SK-N-SH (cell line): ENCODE results near the gene CFAP221. TPM values are rescaled to one million over a fixed set of nuclear protein-coding genes. Genes with fewer than 3 reads are reported as not detected.

Experiments
- CTCF ChIA-PET: fragments of 300-600, 350-600 bp; formaldehyde crosslinking; extraction: SDS; loops from one replicate; lab custom pipeline; 2021; lab: Yijun Ruan, JAX
- POLR2A ChIA-PET: fragments of 350-600 bp; sonication (Branson Sonifier 250); formaldehyde crosslinking; extraction: SDS; loops from one replicate; lab custom pipeline; 2020; ENCODE audit warnings: antibody characterized with exemption, inconsistent platforms; lab: Yijun Ruan, JAX
- DNase-seq: peaks from one replicate; pipeline ENCODE4 v3.0.0; 2012
- H2AFZ ChIP-seq: fragments of 200-600 bp; sonication (generic); 2 replicates; pipeline ENCODE4 v1.8.1; 2016; ENCODE audit warnings: antibody characterized with exemption, mild to moderate bottlenecking, low read depth
- H3F3A ChIP-seq: fragments of 200-600 bp; sonication (generic); replicated peaks from 2 replicates; pipeline ENCODE3; 2016; ENCODE audit warnings: antibody characterized with exemption, mild to moderate bottlenecking; ENCODE audit not compliant: insufficient read depth
- H3K27ac ChIP-seq, 2 experiments: fragments of 200-500 bp in 1 of 2; fragments of 200-600 bp in 1 of 2; sonication (Bioruptor generic) in 1 of 2; sonication (generic), shearing (Covaris generic) in 1 of 2; 2 replicates each; pipeline versions ENCODE4 v1.5.1 to v1.6.1; 2014 to 2016; ENCODE audit warnings: low read depth in 2 of 2, inconsistent platforms in 1 of 2, low read length in 1 of 2, mild to moderate bottlenecking in 1 of 2, mixed read lengths in 1 of 2
- H3K27me3 ChIP-seq: fragments of 200-600 bp; sonication (generic), shearing (Covaris generic); 2 replicates; pipeline ENCODE4 v1.6.1; 2016; ENCODE audit warnings: mixed run types; ENCODE audit not compliant: insufficient read depth
- H3K36me3 ChIP-seq, 2 experiments: fragments of 200-500 bp in 1 of 2; fragments of 200-600 bp in 1 of 2; sonication (Bioruptor generic) in 1 of 2; sonication (generic) in 1 of 2; replicated peaks in 1 of 2; 2 replicates each; pipeline versions ENCODE3 to v1.5.1; 2014 to 2016; ENCODE audit warnings: low read length in 1 of 2, mild to moderate bottlenecking in 1 of 2; ENCODE audit not compliant: insufficient read depth in 2 of 2, control insufficient read depth in 1 of 2
- H3K4me1 ChIP-seq, 2 experiments: fragments of 200-500 bp in 1 of 2; fragments of 200-600 bp in 1 of 2; sonication (Bioruptor generic) in 1 of 2; sonication (generic), shearing (Covaris generic) in 1 of 2; 2 replicates each; pipeline versions ENCODE4 v1.5.1 to v1.6.1; 2014 to 2016; ENCODE audit warnings: low read depth in 1 of 2, low read length in 1 of 2, mixed run types in 1 of 2; ENCODE audit not compliant: insufficient read depth in 2 of 2, control insufficient read depth in 1 of 2
- H3K4me2 ChIP-seq: fragments of 200-600 bp; sonication (generic), shearing (Covaris generic); 2 replicates; pipeline ENCODE4 v1.6.1; 2017; ENCODE audit warnings: mixed run types
- H3K4me3 ChIP-seq, 2 experiments: fragments of 200-500 bp in 1 of 2; fragments of 200-600 bp in 1 of 2; sonication (Bioruptor generic) in 1 of 2; sonication (generic), shearing (Covaris generic) in 1 of 2; 2 replicates each; pipeline versions ENCODE4 v1.5.1 to v1.8.1; 2014 to 2016; ENCODE audit warnings: low read depth in 2 of 2, inconsistent platforms in 1 of 2, low read length in 1 of 2, mild to moderate bottlenecking in 1 of 2, mixed read lengths in 1 of 2, moderate library complexity in 1 of 2
- H3K79me2 ChIP-seq: fragments of 200-600 bp; sonication (generic); 2 replicates; pipeline ENCODE4 v1.8.1; 2017; ENCODE audit warnings: mild to moderate bottlenecking; ENCODE audit not compliant: insufficient read depth
- H3K9ac ChIP-seq: fragments of 200-600 bp; sonication (generic); 2 replicates; pipeline ENCODE4 v1.6.1; 2017; ENCODE audit warnings: mixed run types
- H3K9me2 ChIP-seq: fragments of 200-600 bp; sonication (generic); 2 replicates; pipeline ENCODE4 v1.6.1; 2017; ENCODE audit warnings: mixed run types
- H3K9me3 ChIP-seq: fragments of 200-600 bp; sonication (generic); 2 replicates; pipeline ENCODE4 v1.6.1; 2017; ENCODE audit warnings: mixed run types, mild to moderate bottlenecking, moderate library complexity
- H4K20me1 ChIP-seq: fragments of 200-600 bp; sonication (generic); 2 replicates; pipeline ENCODE4 v1.6.1; 2017; ENCODE audit warnings: mild to moderate bottlenecking, mixed run types; ENCODE audit not compliant: insufficient read depth
- ELF1 ChIP-seq: IDR thresholded peaks from 2 replicates; pipeline ENCODE4 v1.4.0; 2012
- EZH2phosphoT487 ChIP-seq: fragments of 200-600 bp; sonication (generic); IDR thresholded peaks from 2 replicates; pipeline ENCODE4 v1.6.1; 2017; ENCODE audit warnings: low read depth, mixed run types, mild to moderate bottlenecking, antibody characterized with exemption, moderate library complexity, borderline replicate concordance
- FOSL2 ChIP-seq: IDR thresholded peaks from 2 replicates; pipeline ENCODE4 v1.4.0; 2012; ENCODE audit warnings: low read depth, mild to moderate bottlenecking, moderate library complexity, borderline replicate concordance
- FOXM1 ChIP-seq: IDR thresholded peaks from 2 replicates; pipeline ENCODE4 v1.4.0; 2012; ENCODE audit warnings: low read depth, mild to moderate bottlenecking
- GABPA ChIP-seq: IDR thresholded peaks from 2 replicates; pipeline ENCODE4 v1.4.0; 2012; ENCODE audit warnings: low read depth, mild to moderate bottlenecking
- JUND ChIP-seq: IDR thresholded peaks from 2 replicates; pipeline ENCODE4 v1.4.0; 2012
- NFIC ChIP-seq: IDR thresholded peaks from 2 replicates; pipeline ENCODE4 v1.4.0; 2012; ENCODE audit warnings: borderline replicate concordance
- RAD21 ChIP-seq: IDR thresholded peaks from 2 replicates; pipeline ENCODE4 v1.6.1; 2012; ENCODE audit warnings: mild to moderate bottlenecking, low read length
- RCOR1 ChIP-seq: fragments of 150-350 bp; IDR thresholded peaks from 2 replicates; pipeline ENCODE4 v1.6.1; 2017; ENCODE audit warnings: antibody characterized with exemption, low read length
- RXRA ChIP-seq: IDR thresholded peaks from 2 replicates; pipeline ENCODE4 v1.4.0; 2012; ENCODE audit warnings: low read depth, mild to moderate bottlenecking, borderline replicate concordance
- SMC3 ChIP-seq: IDR thresholded peaks from 2 replicates; pipeline ENCODE4 v1.6.1; 2012; ENCODE audit warnings: low read depth, low read length, improper control_type of control experiment
- TAF1 ChIP-seq: IDR thresholded peaks from 2 replicates; pipeline ENCODE4 v1.6.1; 2012; ENCODE audit warnings: low read depth, mild to moderate bottlenecking, low read length, moderate library complexity, borderline replicate concordance
- TCF12 ChIP-seq: IDR thresholded peaks from 2 replicates; pipeline ENCODE4 v1.4.0; 2012
- TEAD4 ChIP-seq: IDR thresholded peaks from 2 replicates; pipeline ENCODE4 v1.4.0; 2012; ENCODE audit warnings: mild to moderate bottlenecking, borderline replicate concordance; ENCODE audit not compliant: insufficient read depth
- WGBS: methylation state at CpG from one replicate; pipeline ENCODE4 v1.1.6; 2017; ENCODE audit warnings: low lambda C conversion rate; 5-methylcytosine and 5-hydroxymethylcytosine counted together
- polyA plus RNA-seq, 3 experiments: library from polyadenylated mRNA; depleted of rRNA; stranded (reverse); fragments of >200 nt; gene quantifications; 2 replicates each; pipeline ENCODE4 v1.2.3, GENCODE V29; 2012
- TF ChIP-seq, protein P1 (sequence below): fragments of 150-350 bp; IDR thresholded peaks from 2 replicates; pipeline ENCODE4 v1.6.1; 2017; ENCODE audit warnings: antibody characterized with exemption, low read length, low read depth, borderline replicate concordance
- TF ChIP-seq, protein P2 (sequence below): IDR thresholded peaks from 2 replicates; pipeline ENCODE4 v1.4.0; 2012; ENCODE audit warnings: low read depth, borderline replicate concordance
- TF ChIP-seq, protein P3 (sequence below): IDR thresholded peaks from 2 replicates; pipeline ENCODE4 v1.6.1; 2012; ENCODE audit warnings: mild to moderate bottlenecking, low read depth, low read length, moderate library complexity
- TF ChIP-seq, protein P4 (sequence below): fragments of 150-350 bp; IDR thresholded peaks from 2 replicates; pipeline ENCODE4 v1.6.1; 2016; ENCODE audit warnings: mild to moderate bottlenecking, low read depth, low read length

Gene CFAP221
- polyA plus RNA-seq, 1 of the 3 experiments (the other 2 are of a cell fraction): 0.12 TPM

DNA sequence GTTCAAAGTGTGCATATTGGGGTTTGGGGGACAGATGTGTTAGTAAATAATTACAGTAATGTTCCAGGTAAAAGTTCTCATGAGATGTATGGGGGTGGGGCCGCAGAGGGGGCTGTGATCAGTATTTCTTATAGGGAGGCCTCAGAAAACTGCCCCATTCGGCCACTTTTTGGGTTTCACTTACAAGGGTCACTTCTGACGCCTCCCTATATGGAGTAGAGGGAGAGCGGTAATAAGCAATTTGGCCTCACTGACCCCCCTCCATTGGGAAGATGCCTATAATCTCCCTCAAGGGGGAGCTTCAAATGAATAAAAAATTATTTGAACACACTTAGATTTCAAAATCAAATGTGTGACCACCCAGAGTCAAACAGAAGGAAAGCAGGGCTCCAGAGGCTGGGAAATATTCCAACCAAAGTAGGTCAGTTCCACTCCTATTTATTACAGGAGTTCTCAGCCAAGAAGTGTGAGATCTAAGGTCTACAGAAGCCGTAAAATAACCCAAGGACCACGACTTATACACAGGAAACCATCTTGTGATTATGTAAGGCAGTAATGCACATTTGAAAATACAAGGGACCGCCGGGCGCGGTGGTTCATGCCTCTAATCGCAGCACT lies 22.7 kb upstream of the CFAP221 start:
- Histone ChIP-seq H3K9ac (no peak overlapping the region), H3K27me3 (peaks cover 29% of the 10 kb centered on the region), H3K36me3 (no peaks in the 10 kb centered on the region), H3K4me1 (peaks cover 0 to 4% of the 10 kb centered on the region in 2 experiments; a peak in 2 of 4 replicates), H3F3A (no peaks in the 10 kb centered on the region), H3K4me2 (no peak overlapping the region), H3K27ac (no peak overlapping the region), H3K79me2 (no peaks in the 10 kb centered on the region), H2AFZ (no peak overlapping the region), H3K4me3 (no peak overlapping the region), H4K20me1 (no peaks in the 10 kb centered on the region), H3K9me2 (no peaks in the 10 kb centered on the region), H3K9me3 (no peaks in the 10 kb centered on the region)
- 73% methylated on average over 11 of the region's 11 CpGs for WGBS
- POLR2A ChIA-PET: no interaction called here
- no peak for DNase-seq
- no peak for TF ChIP-seq RXRA
- TF ChIP-seq, protein P1, sequence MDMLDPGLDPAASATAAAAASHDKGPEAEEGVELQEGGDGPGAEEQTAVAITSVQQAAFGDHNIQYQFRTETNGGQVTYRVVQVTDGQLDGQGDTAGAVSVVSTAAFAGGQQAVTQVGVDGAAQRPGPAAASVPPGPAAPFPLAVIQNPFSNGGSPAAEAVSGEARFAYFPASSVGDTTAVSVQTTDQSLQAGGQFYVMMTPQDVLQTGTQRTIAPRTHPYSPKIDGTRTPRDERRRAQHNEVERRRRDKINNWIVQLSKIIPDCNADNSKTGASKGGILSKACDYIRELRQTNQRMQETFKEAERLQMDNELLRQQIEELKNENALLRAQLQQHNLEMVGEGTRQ: no peak
- TF ChIP-seq, protein P2, sequence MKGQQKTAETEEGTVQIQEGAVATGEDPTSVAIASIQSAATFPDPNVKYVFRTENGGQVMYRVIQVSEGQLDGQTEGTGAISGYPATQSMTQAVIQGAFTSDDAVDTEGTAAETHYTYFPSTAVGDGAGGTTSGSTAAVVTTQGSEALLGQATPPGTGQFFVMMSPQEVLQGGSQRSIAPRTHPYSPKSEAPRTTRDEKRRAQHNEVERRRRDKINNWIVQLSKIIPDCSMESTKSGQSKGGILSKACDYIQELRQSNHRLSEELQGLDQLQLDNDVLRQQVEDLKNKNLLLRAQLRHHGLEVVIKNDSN: no peak
- TF ChIP-seq SMC3: no peak
- TF ChIP-seq TEAD4: no peak
- TF ChIP-seq ELF1: no peak
- TF ChIP-seq TCF12: no peak
- TF ChIP-seq FOSL2: no peak
- TF ChIP-seq, protein P3, sequence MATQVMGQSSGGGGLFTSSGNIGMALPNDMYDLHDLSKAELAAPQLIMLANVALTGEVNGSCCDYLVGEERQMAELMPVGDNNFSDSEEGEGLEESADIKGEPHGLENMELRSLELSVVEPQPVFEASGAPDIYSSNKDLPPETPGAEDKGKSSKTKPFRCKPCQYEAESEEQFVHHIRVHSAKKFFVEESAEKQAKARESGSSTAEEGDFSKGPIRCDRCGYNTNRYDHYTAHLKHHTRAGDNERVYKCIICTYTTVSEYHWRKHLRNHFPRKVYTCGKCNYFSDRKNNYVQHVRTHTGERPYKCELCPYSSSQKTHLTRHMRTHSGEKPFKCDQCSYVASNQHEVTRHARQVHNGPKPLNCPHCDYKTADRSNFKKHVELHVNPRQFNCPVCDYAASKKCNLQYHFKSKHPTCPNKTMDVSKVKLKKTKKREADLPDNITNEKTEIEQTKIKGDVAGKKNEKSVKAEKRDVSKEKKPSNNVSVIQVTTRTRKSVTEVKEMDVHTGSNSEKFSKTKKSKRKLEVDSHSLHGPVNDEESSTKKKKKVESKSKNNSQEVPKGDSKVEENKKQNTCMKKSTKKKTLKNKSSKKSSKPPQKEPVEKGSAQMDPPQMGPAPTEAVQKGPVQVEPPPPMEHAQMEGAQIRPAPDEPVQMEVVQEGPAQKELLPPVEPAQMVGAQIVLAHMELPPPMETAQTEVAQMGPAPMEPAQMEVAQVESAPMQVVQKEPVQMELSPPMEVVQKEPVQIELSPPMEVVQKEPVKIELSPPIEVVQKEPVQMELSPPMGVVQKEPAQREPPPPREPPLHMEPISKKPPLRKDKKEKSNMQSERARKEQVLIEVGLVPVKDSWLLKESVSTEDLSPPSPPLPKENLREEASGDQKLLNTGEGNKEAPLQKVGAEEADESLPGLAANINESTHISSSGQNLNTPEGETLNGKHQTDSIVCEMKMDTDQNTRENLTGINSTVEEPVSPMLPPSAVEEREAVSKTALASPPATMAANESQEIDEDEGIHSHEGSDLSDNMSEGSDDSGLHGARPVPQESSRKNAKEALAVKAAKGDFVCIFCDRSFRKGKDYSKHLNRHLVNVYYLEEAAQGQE: no peak
- no peak for TF ChIP-seq TAF1
- TF ChIP-seq NFIC: no peak
- no peak for TF ChIP-seq JUND
- TF ChIP-seq RAD21: no peak
- TF ChIP-seq RCOR1: no peak
- no peak for TF ChIP-seq GABPA
- TF ChIP-seq, protein P4, sequence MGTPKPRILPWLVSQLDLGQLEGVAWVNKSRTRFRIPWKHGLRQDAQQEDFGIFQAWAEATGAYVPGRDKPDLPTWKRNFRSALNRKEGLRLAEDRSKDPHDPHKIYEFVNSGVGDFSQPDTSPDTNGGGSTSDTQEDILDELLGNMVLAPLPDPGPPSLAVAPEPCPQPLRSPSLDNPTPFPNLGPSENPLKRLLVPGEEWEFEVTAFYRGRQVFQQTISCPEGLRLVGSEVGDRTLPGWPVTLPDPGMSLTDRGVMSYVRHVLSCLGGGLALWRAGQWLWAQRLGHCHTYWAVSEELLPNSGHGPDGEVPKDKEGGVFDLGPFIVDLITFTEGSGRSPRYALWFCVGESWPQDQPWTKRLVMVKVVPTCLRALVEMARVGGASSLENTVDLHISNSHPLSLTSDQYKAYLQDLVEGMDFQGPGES: no peak
- TF ChIP-seq FOXM1: no peak
- no peak for TF ChIP-seq EZH2phosphoT487
- CTCF ChIA-PET: interaction anchor here (1.3 to 1.6 kb wide), 2 partner anchors 45 to 120 kb away, joined by 5 read pairs; no protein-coding TSS in a partner anchor
